ENCODE data around the gene GDPD4.
A peak's percentile ranks its signal among the peaks of the same experiment; 100 is the strongest.

The GDPD4 gene

GRCh38 chr11:77205467-77206263 lies 95.8 kb downstream of the GDPD4 start:
- no peak for DNase-seq (ENCODE audit: low read depth in 3 of 3)

GRCh38 chr11:77204754-77205466 lies 96.6 kb downstream of the GDPD4 start:
- DNase-seq (ENCODE audit: low read depth in 3 of 3): no peak

- DNase-seq (ENCODE audit: low read depth in 3 of 3): no peak
These were observed 97.4 kb downstream of the GDPD4 start for GRCh38 chr11:77203901-77204753.

GRCh38 chr11:77202941-77203900 lies 98.3 kb downstream of the GDPD4 start:
- DNase-seq (ENCODE audit: low read depth in 3 of 3): no peak

GRCh38 chr11:77201991-77202841 lies 99.3 kb downstream of the GDPD4 start:
- DNase-seq (ENCODE audit: low read depth in 3 of 3): no peak

GRCh38 chr11:77201370-77201769 lies 100.1 kb downstream of the GDPD4 start:
- DNase-seq (ENCODE audit: low read depth in 3 of 3): no peak

- no peak for DNase-seq (ENCODE audit: low read depth in 3 of 3)
These were observed 100.9 kb downstream of the GDPD4 start for GRCh38 chr11:77200351-77201268.

GRCh38 chr11:77199137-77199745 lies 102.2 kb downstream of the GDPD4 start:
- no peak for DNase-seq (ENCODE audit: low read depth in 3 of 3)

- no peak for DNase-seq (ENCODE audit: low read depth in 3 of 3)
These were observed 103.0 kb downstream of the GDPD4 start for GRCh38 chr11:77198440-77198849.

GRCh38 chr11:77197626-77198320 lies 103.7 kb downstream of the GDPD4 start:
- DNase-seq (ENCODE audit: low read depth in 3 of 3): no peak

- no peak for DNase-seq (ENCODE audit: low read depth in 3 of 3)
These were observed 104.5 kb downstream of the GDPD4 start for GRCh38 chr11:77196961-77197360.

- no peak for DNase-seq (ENCODE audit: low read depth in 3 of 3)
These were observed 106.3 kb downstream of the GDPD4 start for GRCh38 chr11:77195071-77195755.

- no peak for DNase-seq (ENCODE audit: low read depth in 3 of 3)
These were observed 107.3 kb downstream of the GDPD4 start for GRCh38 chr11:77193911-77194830.

GRCh38 chr11:77193167-77193566 lies 108.3 kb downstream of the GDPD4 start:
- DNase-seq (ENCODE audit: low read depth in 3 of 3): no peak

GRCh38 chr11:77191823-77192495 lies 109.5 kb downstream of the GDPD4 start:
- peak; percentile 5 to 26 (median 12) for DNase-seq (ENCODE audit: low read depth in 3 of 3)

- no peak for DNase-seq (ENCODE audit: low read depth in 3 of 3)
These were observed 110.1 kb downstream of the GDPD4 start for GRCh38 chr11:77191429-77191822.
